Motor neuron (in vitro differentiated cells): ENCODE measurements around the gene ALOX5. TPM values are rescaled to one million over a fixed set of nuclear protein-coding genes. Genes with fewer than 3 reads are reported as not detected.

ENCODE experiments used
- ATAC-seq, 8 experiments: fragments of 200-7000 bp; cut with Tn5 transposase; replicated peaks in 6 of 8; 2 replicates each; pipeline ENCODE4 v1.8.0; 2021; ENCODE audit warnings: mild to moderate bottlenecking in 8 of 8, moderate library complexity in 8 of 8
- H3K27ac ChIP-seq, 2 donors: fragments of 250-450 bp; sonication (Bioruptor Pico); 2 replicates each; pipeline ENCODE4 v1.9.0; 2021; ENCODE audit warnings: antibody characterized with exemption in 2 of 2, mild to moderate bottlenecking in 2 of 2, moderate library complexity in 1 of 2
- H3K4me1 ChIP-seq, 2 donors: fragments of 250-450 bp; sonication (Bioruptor Pico); replicated peaks in 1 of 2; 2 replicates each; pipeline ENCODE4 v1.6.1; 2021; ENCODE audit warnings: antibody characterized with exemption in 2 of 2, mild to moderate bottlenecking in 2 of 2, moderate library complexity in 1 of 2
- H3K4me3 ChIP-seq, 5 donors: fragments of 250-450 bp; sonication (Bioruptor Pico); 2 replicates each; pipeline ENCODE4 v1.9.0; 2021; ENCODE audit warnings: antibody characterized with exemption in 5 of 5, mild to moderate bottlenecking in 5 of 5, moderate library complexity in 4 of 5
- WGBS, 10 experiments: fragments of 450-650 bp; shearing (Covaris generic); methylation state at CpG; one replicate each; pipeline ENCODE4 v1.0.0; 2022; 5-methylcytosine and 5-hydroxymethylcytosine counted together
- in situ Hi-C, 9 experiments: fragments of 400-800 bp; cut with MboI; loops; one replicate each; pipeline ENCODE4 v1.15.0; 2021; ENCODE audit warnings: low sequenced_read_pairs in 9 of 9, low pct_unique_long_range_greater_than_20kb in 2 of 9; ENCODE audit not compliant: unreplicated experiment in 9 of 9
- total RNA-seq, 8 experiments: library from RNA; unstranded; fragments of 300-600 nt; gene quantifications; 2 replicates each; pipeline versions ENCODE4 v1.2.3 to v1.2.4, GENCODE V29; 2022

Gene ALOX5
- total RNA-seq, 8 experiments from 2014 or later = 0.38 to 3.7 (median 0.79) TPM

- ATAC-seq = no peak
- 49 to 94% (median 70%) methylated on average over 1 to 15 of the region's 19 CpGs; no CpG with 5 or more reads in 4 of the 10 experiments for WGBS, 10 experiments
- in situ Hi-C loops = loop anchor here in 1 of 9 experiments (25.0 kb wide), 1 partner anchor 183 kb away; no protein-coding TSS in a partner anchor
- Histone ChIP-seq H3K27ac (no peak overlapping the region), H3K4me1 (no peaks in the 10 kb centered on the region), H3K4me3 (no peak overlapping the region)
These were observed 71.2 kb downstream of the ALOX5 start for GRCh38 chr10:45444976-45445898.

- WGBS, 10 experiments = 20 to 100% (median 90%) methylated on average over 1 to 5 of the region's 7 CpGs; no CpG with 5 or more reads in 3 of the 10 experiments
- Histone ChIP-seq H3K4me1 (no peaks in the 10 kb centered on the region), H3K27ac (no peak overlapping the region), H3K4me3 (no peak overlapping the region)
- in situ Hi-C loops = loop anchor here in 1 of 9 experiments (25.0 kb wide), 1 partner anchor 185 kb away; no protein-coding TSS in a partner anchor
- ATAC-seq = no peak
These were observed 72.8 kb downstream of the ALOX5 start for GRCh38 chr10:45446858-45447257.

- Histone ChIP-seq H3K27ac (no peak overlapping the region), H3K4me3 (no peak overlapping the region), H3K4me1 (no peaks in the 10 kb centered on the region)
- in situ Hi-C loops = loop anchor here in 1 of 9 experiments (25.0 kb wide), 1 partner anchor 185 kb away; no protein-coding TSS in a partner anchor
- no peak for ATAC-seq
- 0 to 73% (median 35%) methylated on average over 1 to 2 of the region's 2 CpGs; no CpG with 5 or more reads in 6 of the 10 experiments for WGBS, 10 experiments
These were observed 73.4 kb downstream of the ALOX5 start for GRCh38 chr10:45447416-45447815.

- H3K27ac ChIP-seq = no peak overlapping the region
- H3K4me3 ChIP-seq = no peak overlapping the region
- 75 to 100% (median 86%) methylated on average over 1 to 3 of the region's 3 CpGs; no CpG with 5 or more reads in 4 of the 10 experiments for WGBS, 10 experiments
- in situ Hi-C loops = loop anchor here in 2 of 9 experiments (25.0 kb wide), 2 partner anchors 189 to 211 kb away; partner anchors contain the start of gene ZFAND4 (in 2 of the 2)
- no peaks in the 10 kb centered on the region for H3K4me1 ChIP-seq
- ATAC-seq = no peak
These were observed 76.8 kb downstream of the ALOX5 start for GRCh38 chr10:45450866-45451265.

GRCh38 chr10:45451407-45451806 lies 77.4 kb downstream of the ALOX5 start:
- WGBS, 10 experiments = 72 to 100% (median 100%) methylated on average over 1 to 3 of the region's 3 CpGs; no CpG with 5 or more reads in 4 of the 10 experiments
- Histone ChIP-seq H3K4me3 (no peak overlapping the region), H3K27ac (no peak overlapping the region), H3K4me1 (no peaks in the 10 kb centered on the region)
- no peak for ATAC-seq
- in situ Hi-C loops = loop anchor here in 2 of 9 experiments (25.0 kb wide), 2 partner anchors 189 to 211 kb away; partner anchors contain the start of gene ZFAND4 (in 2 of the 2)

GRCh38 chr10:45452268-45452667 lies 78.3 kb downstream of the ALOX5 start:
- in situ Hi-C loops = loop anchor here in 2 of 9 experiments (25.0 kb wide), 2 partner anchors 190 to 210 kb away; partner anchors contain the start of gene ZFAND4 (in 2 of the 2)
- no peak for ATAC-seq
- Histone ChIP-seq H3K27ac (no peak overlapping the region), H3K4me3 (no peak overlapping the region), H3K4me1 (no peaks in the 10 kb centered on the region)

- no peaks in the 10 kb centered on the region for H3K4me1 ChIP-seq
- no peak overlapping the region for H3K4me3 ChIP-seq
- in situ Hi-C loops = loop anchor here in 2 of 9 experiments (25.0 kb wide), 2 partner anchors 191 to 209 kb away; partner anchors contain the start of gene ZFAND4 (in 2 of the 2)
- peak in 5 of 8 experiments; percentile 32 to 66 (median 48) for ATAC-seq
- no peak overlapping the region for H3K27ac ChIP-seq
- WGBS, 10 experiments = 70 to 100% (median 87%) methylated on average over 1 to 4 of the region's 7 CpGs; no CpG with 5 or more reads in 2 of the 10 experiments
These were observed 78.9 kb downstream of the ALOX5 start for GRCh38 chr10:45452743-45453452.

- in situ Hi-C loops = loop anchor here in 2 of 9 experiments (25.0 kb wide), 2 partner anchors 191 to 209 kb away; partner anchors contain the start of gene ZFAND4 (in 2 of the 2)
- Histone ChIP-seq H3K4me1 (no peaks in the 10 kb centered on the region), H3K27ac (no peak overlapping the region), H3K4me3 (no peak overlapping the region)
- ATAC-seq = peak in 1 of 8 experiments; percentile 9
- WGBS, 10 experiments = 60 to 100% (median 83%) methylated on average over 1 to 5 of the region's 9 CpGs; no CpG with 5 or more reads in 6 of the 10 experiments
These were observed 79.7 kb downstream of the ALOX5 start for GRCh38 chr10:45453639-45454255.

- Histone ChIP-seq H3K27ac (no peak overlapping the region), H3K4me3 (no peak overlapping the region), H3K4me1 (no peaks in the 10 kb centered on the region)
- in situ Hi-C loops = loop anchor here in 2 of 9 experiments (25.0 kb wide), 2 partner anchors 192 to 208 kb away; partner anchors contain the start of gene ZFAND4 (in 2 of the 2)
- 0 to 82% (median 74%) methylated on average over 1 to 3 of the region's 9 CpGs; no CpG with 5 or more reads in 5 of the 10 experiments for WGBS, 10 experiments
- no peak for ATAC-seq
These were observed 80.2 kb downstream of the ALOX5 start for GRCh38 chr10:45454262-45454661.

GRCh38 chr10:45454859-45455258 lies 80.8 kb downstream of the ALOX5 start:
- WGBS, 10 experiments = 57 to 74% (median 60%) methylated on average over 1 to 3 of the region's 3 CpGs; no CpG with 5 or more reads in 5 of the 10 experiments
- no peak overlapping the region for H3K4me3 ChIP-seq
- no peak overlapping the region for H3K27ac ChIP-seq
- in situ Hi-C loops = loop anchor here in 2 of 9 experiments (25.0 kb wide), 2 partner anchors 193 to 207 kb away; partner anchors contain the start of gene ZFAND4 (in 2 of the 2)
- H3K4me1 ChIP-seq = no peaks in the 10 kb centered on the region
- ATAC-seq = peak in 1 of 8 experiments; percentile 19

- no peaks in the 10 kb centered on the region for H3K4me1 ChIP-seq
- in situ Hi-C loops = loop anchor here in 2 of 9 experiments (25.0 kb wide), 2 partner anchors 194 to 206 kb away; partner anchors contain the start of gene ZFAND4 (in 2 of the 2)
- no peak overlapping the region for H3K27ac ChIP-seq
- ATAC-seq = peak in 3 of 8 experiments; percentile 18 to 79 (median 30)
- H3K4me3 ChIP-seq = no peak overlapping the region
- 60 to 100% (median 100%) methylated on average over 1 to 4 of the region's 7 CpGs; no CpG with 5 or more reads in 5 of the 10 experiments for WGBS, 10 experiments
These were observed 82.2 kb downstream of the ALOX5 start for GRCh38 chr10:45456233-45456632.

- Histone ChIP-seq H3K27ac (no peak overlapping the region), H3K4me3 (no peak overlapping the region), H3K4me1 (no peaks in the 10 kb centered on the region)
- 60 to 100% (median 93%) methylated on average over 1 to 5 of the region's 7 CpGs; no CpG with 5 or more reads in 4 of the 10 experiments for WGBS, 10 experiments
- in situ Hi-C loops = loop anchor here in 2 of 9 experiments (25.0 kb wide), 2 partner anchors 195 to 205 kb away; partner anchors contain the start of gene ZFAND4 (in 2 of the 2)
- no peak for ATAC-seq
These were observed 82.8 kb downstream of the ALOX5 start for GRCh38 chr10:45456822-45457221.
